WERI-Rb-1 (cell line): ENCODE data around the gene MATN4.

ENCODE experiments used
- DNase-seq: peaks from one replicate; pipeline ENCODE4 v3.0.0-alpha.2; 2020
- H3K27ac ChIP-seq: fragments of 250-450 bp; sonication (Bioruptor Pico); 2 replicates; pipeline ENCODE4 v1.5.1; 2020; ENCODE audit warnings: mild to moderate bottlenecking, moderate library complexity
- H3K27me3 ChIP-seq: fragments of 250-450 bp; sonication (Bioruptor Pico); 2 replicates; pipeline ENCODE4 v1.5.1; 2021; ENCODE audit warnings: mild to moderate bottlenecking, low read depth, moderate library complexity; ENCODE audit not compliant: insufficient read depth, severe bottlenecking
- H3K36me3 ChIP-seq: fragments of 250-450 bp; sonication (Bioruptor Pico); 2 replicates; pipeline ENCODE4 v1.5.1; 2020; ENCODE audit warnings: mild to moderate bottlenecking, moderate library complexity
- H3K4me3 ChIP-seq: 2 replicates; pipeline ENCODE4 v1.5.1; 2011; ENCODE audit warnings: low read depth, mild to moderate bottlenecking, control low read depth, low read length
- H3K9me3 ChIP-seq: fragments of 250-450 bp; sonication (Bioruptor Pico); 2 replicates; pipeline ENCODE4 v1.5.1; 2021; ENCODE audit warnings: mild to moderate bottlenecking, moderate library complexity; ENCODE audit not compliant: severe bottlenecking
- TF ChIP-seq, protein P1 (sequence below): IDR thresholded peaks from 2 replicates; pipeline ENCODE4 v1.5.1; 2011; ENCODE audit warnings: low read depth, mild to moderate bottlenecking, control low read depth, inconsistent platforms, low read length

MATN4 gene

DNA sequence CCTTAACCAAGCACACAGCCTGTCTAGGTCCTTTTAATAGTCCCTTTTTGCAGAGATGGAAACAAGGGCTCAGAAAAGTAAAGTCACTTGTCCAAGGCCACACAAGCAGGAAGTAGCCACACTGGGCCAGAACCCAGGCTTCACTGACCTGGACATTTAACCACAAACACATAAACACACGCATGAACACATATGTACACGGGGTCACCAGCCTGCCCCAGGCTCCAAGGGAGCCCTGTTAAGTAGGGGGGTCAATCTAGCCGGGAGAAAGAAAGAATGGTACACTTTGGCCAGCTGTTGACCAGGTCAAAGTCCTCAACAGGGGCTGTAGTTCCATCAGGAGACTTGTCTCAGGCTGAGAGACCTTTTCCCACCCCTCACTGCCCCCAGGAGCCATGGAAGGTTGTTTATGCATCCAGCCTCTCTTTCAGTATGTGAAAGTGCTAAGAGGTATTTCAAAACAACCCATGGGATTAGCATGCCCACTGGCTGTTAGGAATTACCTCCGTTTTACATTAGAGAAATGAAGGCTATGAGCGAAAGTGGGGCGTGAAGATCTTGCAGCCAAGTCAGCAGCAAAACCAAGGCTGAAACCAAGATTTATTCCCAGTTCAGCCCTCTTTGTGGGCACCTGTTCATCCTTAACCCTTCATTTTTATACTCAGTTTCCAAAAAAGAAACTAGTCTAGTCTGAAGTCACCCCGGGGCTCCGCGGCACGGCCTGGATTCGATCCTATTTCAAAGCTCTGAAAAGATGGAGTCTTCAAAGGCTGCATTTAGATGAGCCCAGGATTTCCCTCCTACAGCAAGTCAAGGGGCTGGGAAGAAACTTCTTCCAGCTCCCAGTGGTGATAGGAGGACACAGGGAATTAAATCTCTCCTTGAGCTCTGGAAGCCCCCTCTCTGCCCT, 30.3 kb upstream of the MATN4 start:
- Histone ChIP-seq H3K27me3 (no peaks in the 10 kb centered on the region), H3K4me3 (no peak overlapping the region), H3K36me3 (peaks cover 54% of the 10 kb centered on the region), H3K27ac (peak overlapping the region; percentile 54), H3K9me3 (no peaks in the 10 kb centered on the region)
- TF ChIP-seq, protein P1, sequence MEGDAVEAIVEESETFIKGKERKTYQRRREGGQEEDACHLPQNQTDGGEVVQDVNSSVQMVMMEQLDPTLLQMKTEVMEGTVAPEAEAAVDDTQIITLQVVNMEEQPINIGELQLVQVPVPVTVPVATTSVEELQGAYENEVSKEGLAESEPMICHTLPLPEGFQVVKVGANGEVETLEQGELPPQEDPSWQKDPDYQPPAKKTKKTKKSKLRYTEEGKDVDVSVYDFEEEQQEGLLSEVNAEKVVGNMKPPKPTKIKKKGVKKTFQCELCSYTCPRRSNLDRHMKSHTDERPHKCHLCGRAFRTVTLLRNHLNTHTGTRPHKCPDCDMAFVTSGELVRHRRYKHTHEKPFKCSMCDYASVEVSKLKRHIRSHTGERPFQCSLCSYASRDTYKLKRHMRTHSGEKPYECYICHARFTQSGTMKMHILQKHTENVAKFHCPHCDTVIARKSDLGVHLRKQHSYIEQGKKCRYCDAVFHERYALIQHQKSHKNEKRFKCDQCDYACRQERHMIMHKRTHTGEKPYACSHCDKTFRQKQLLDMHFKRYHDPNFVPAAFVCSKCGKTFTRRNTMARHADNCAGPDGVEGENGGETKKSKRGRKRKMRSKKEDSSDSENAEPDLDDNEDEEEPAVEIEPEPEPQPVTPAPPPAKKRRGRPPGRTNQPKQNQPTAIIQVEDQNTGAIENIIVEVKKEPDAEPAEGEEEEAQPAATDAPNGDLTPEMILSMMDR, result no peak
- DNase-seq, result no peak

DNA sequence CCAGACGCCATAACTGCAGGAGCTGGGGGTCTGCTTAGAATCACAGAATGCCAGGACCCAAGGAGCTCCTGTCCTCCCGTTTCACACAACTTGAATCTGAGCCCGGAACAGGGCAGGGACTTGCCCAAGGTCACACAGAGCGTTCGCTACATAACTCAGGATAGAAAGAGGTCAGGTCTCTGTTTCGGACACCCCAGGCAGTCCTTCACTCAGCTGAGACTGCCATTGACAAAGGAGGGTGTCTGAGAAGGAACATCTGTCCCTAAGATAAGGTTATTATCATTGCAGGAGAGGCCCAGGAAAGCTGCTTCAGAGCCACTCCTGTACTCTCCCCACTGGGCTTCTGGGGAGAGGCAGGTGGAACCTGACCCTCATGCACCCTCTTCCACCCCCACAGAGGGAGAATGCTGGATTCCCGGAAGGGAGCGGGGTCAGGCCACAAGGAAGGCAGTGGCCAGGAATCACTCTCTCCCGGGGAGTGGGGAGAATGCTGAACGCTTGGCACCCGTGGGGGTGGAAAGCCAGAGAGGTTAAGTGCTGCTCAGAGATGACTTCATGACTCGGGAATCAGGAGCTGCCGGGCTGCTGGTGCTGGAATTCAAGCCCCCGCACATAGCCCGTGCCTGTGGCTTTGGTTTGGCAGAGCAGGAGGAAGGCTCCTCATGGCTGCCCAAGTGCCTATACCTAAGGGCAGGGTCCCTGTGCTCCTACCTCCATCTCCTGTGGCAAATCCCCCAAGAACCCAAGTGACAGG, 29.4 kb upstream of the MATN4 start:
- no peaks in the 10 kb centered on the region for H3K9me3 ChIP-seq
- H3K4me3 ChIP-seq, result no peak overlapping the region
- H3K36me3 ChIP-seq, result peaks cover 58% of the 10 kb centered on the region
- TF ChIP-seq, protein P1, result no peak
- DNase-seq, result no peak
- no peaks in the 10 kb centered on the region for H3K27me3 ChIP-seq
- H3K27ac ChIP-seq, result peak overlapping the region; percentile 54

DNA sequence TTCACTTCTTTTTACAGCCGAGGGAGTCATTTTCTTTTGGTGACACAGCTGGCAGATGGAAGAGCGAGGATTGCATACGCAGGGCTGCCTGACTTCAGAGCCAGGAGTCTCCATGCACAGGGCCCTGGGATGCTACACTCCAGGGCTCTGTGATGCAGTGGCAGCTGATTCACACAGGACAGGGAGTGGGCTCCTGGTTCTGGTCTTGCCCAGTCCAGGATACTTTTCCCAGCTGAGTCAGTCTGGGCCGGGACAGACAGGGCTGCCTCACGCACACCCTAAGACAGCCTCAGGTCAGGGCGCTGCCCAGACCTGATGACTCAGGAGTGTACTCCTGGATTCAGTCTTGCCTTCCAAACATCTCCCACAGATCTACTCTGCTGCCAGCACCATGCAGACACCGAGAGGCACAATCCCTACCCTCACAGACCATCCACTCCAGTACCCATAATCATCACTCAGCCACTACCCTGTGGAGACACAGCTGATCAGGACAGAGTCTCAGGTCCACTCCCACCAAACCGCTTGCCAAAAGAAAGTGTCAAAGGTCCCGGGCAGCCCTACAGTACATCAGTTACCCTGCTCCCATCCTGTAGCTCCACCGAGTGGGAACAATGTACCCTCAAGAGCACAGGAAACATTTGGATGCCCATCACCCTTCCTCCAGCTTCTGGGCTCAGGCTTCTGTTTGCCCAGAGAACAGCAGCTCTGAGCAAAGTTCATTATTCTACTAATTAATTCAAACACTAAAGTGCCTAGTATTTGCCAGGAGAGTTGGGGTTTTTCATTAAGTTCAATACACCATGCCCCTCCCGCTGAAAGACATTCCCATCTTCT, 28.6 kb upstream of the MATN4 start:
- Histone ChIP-seq H3K4me3 (no peak overlapping the region), H3K36me3 (peaks cover 65% of the 10 kb centered on the region), H3K27me3 (no peaks in the 10 kb centered on the region), H3K27ac (peak overlapping the region; percentile 54), H3K9me3 (no peaks in the 10 kb centered on the region)
- TF ChIP-seq, protein P1, result no peak
- no peak for DNase-seq

DNA sequence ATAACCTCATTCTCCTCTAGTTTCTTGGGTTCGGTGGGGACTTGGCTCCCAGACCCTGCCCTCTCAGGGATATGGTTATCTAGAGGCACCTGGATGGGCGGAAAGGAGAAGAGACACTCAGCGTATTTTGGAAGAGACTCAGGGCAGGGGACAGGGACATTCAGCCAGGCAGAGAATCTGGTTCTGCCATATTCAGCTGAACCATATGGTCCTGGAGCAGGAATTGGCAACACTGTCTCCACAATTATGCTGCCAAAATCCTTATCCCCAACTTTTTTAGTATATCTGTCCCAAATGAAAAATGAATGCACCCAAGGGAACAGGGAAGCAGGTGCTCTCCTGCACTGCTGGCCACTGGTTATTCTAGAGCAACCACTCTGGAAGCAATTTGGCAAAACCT, 22.4 kb upstream of the MATN4 start:
- H3K9me3 ChIP-seq, result no peaks in the 10 kb centered on the region
- H3K36me3 ChIP-seq, result peaks cover 79% of the 10 kb centered on the region
- TF ChIP-seq, protein P1, result no peak

DNA sequence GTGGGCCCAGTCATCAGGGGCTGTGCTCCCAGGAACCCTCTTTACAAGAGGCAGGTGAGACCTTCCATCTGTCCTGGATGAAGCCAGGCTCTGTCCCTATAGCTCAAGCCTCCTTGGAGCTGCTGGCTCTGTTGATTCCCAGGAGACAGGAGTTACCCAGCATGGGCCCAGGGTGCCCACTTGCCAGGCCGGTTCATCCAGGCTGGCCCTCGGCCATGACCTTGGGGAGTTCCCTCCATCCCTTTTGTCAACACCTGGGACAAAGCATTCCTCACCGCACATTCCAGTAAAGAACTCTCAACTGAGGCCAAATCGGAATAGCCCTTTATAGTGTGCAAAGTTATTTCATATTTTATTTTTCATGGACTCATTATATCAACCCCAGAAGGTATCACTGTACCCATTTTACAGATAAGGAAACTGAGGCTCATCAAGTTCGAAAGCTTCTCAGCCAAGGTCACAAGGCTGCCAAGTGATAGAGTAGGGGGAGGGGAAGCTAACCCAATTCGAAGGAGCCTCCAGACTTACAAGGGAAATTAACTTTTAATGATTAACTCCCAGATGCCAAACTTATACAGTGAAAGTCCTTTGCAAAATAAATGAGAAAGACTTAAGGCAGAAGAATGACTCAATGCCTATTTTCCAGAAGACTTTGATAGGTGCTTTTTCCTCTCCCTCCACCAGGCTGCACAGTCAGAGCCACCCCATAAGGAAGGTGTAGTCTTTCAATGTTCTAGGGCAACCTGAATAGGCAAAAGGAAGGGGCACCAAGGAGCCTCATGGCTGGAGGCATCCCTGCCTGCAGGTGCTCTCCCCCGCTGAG, 21.6 kb upstream of the MATN4 start:
- TF ChIP-seq, protein P1, result no peak
- H3K36me3 ChIP-seq, result peaks cover 71% of the 10 kb centered on the region
- DNase-seq, result no peak
- H3K9me3 ChIP-seq, result no peaks in the 10 kb centered on the region
- peak overlapping the region; percentile 87 for H3K27ac ChIP-seq
- no peak overlapping the region for H3K4me3 ChIP-seq
- H3K27me3 ChIP-seq, result no peaks in the 10 kb centered on the region

More for the DNA sequence above, 22.4 kb upstream of the MATN4 start:
- Histone ChIP-seq H3K27ac (peak overlapping the region; percentile 87), H3K27me3 (no peaks in the 10 kb centered on the region), H3K4me3 (no peak overlapping the region)
- DNase-seq, result no peak
